Activated CD8-positive, alpha-beta memory T cell treated with anti-CD3 and anti-CD28 coated beads, Interleukin-2, amount 50 U/mL, for 1 hour (primary cell): Measurements from ENCODE around the gene MRPS31.
"Not testable (repeated sequence)": the region's sequence is repeated elsewhere in the genome, so short reads cannot be mapped to it uniquely, and the experiment has no call there.

Experiments used
- DNase-seq: peaks from one replicate; pipeline ENCODE4 v3.0.0-alpha.2; 2020; ENCODE audit errors: extremely low read depth

The MRPS31 gene

GRCh38 chr13:40789275-40790153 is 18.5 kb upstream of the MRPS31 start, which contains the start of gene SLC25A15:
Gene SLC25A15, plus strand, starts transcription at chr13:40789611. Its CDS starts 3,616 bp downstream, at chr13:40793227.
- DNase-seq: no peak

GRCh38 chr13:40788540-40789274 is 17.7 kb upstream of the MRPS31 start:
- not testable (repeated sequence) for DNase-seq

GRCh38 chr13:40787062-40787461 is 16.1 kb upstream of the MRPS31 start:
- no peak for DNase-seq

GRCh38 chr13:40786568-40786996 is 15.6 kb upstream of the MRPS31 start:
- DNase-seq: no peak

DNA sequence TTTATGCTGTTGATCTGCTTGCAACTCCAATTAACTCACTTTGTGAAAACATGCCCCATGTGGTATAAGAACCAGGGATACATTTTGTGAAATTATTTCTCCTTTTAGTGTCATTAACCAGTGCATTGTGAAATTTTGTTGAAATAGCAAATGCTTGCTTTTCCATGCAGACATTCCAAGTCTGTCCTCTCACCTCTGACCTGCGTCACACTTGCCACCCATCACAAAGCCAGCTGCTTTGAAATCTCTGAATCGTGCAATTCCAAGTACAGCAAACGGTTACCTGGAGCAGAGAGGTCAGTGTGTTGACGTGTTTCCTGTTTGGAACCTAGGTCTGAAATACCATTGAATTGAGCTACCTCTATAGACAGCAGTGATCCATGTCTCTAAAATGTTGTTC is 13.6 kb upstream of the MRPS31 start:
- DNase-seq: no peak

DNA sequence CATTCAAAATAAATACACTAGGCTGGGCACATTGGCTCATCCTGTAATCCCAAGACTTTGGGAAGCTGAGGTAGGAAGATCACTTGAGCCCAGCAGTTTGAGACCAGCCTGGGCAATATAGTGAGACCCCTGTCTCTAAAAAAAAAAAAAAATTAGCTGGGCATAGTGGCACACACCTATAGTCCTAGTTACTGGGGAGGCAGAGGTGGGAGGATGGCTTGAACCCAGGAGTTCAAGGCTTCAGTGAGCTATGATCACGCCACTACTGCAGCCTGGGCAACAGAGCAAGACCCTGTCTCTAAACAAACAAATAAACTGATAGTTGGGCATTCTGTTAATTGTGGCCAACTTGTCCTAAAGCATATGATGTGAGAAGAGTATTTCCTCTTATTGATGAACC is 12.0 kb upstream of the MRPS31 start:
- not testable (repeated sequence) for DNase-seq

DNA sequence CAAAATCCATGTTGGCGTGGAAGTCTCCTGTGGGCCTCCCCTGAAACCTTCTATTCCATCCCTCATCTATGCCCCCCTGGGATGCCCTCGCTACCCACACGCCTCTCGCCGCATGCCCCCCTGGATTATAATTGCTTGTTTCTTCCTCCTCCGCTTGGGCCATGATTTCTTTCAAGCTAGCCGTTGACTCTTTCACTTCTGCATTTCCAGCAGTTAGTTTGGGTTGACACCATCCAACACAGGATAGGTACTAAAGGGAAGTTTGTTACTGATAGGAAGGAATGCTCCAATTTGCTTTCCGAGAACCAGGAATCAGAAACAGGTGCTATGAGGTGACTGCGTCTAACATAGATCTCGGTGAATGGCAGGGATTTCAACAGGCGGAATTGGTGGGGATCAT is 10.7 kb upstream of the MRPS31 start:
- DNase-seq: no peak

DNA sequence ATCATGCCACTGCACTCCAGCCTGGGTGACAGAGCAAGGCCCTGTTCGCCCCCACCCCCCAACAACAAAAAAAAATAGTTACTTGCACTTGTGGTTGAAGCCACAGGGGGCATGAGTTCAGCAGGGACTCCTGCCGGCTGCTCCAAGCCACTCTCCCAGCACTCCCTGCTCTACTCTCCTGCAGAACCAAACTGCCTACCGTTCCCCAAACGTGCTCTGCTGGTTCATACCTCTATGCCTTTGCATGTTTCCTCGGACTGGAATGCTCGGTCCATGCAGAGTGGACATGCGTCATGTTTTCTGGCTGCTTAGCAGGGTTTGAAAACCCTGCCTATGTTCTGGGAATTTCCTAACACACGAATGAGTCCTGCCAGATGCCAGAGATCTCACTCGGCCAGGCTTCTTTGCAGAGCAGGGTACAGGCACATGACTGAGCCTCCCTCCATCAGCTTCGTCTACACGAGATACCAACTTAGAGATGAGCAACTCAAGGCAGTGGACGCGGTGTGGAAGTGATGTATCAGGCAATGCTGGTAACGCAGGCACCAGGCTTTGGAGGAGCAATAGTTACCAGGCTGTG is 9.9 kb upstream of the MRPS31 start:
- no peak for DNase-seq

GRCh38 chr13:40779796-40780285 is 8.9 kb upstream of the MRPS31 start:
- no peak for DNase-seq

GRCh38 chr13:40779049-40779448 is 8.1 kb upstream of the MRPS31 start:
- DNase-seq: no peak

DNA sequence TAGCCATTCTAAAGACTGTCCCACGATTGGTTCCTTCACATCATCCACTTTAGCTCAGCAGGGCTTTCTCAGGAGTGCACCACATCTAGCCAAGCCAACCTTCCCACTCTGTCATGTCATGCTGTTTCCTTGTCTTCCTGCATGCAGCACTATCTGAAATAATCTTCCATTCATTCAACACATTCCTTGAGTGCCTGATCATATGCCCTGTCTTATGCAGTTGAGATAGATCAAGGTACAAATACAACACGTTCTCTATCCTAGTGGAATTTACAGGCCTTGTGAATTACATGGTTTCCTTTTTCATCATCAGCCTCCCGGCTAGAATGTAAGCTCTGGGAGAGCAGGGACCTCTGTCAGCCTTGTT is 6.8 kb upstream of the MRPS31 start:
- DNase-seq: no peak

GRCh38 chr13:40777166-40777808 is 6.3 kb upstream of the MRPS31 start:
- DNase-seq: no peak

DNA sequence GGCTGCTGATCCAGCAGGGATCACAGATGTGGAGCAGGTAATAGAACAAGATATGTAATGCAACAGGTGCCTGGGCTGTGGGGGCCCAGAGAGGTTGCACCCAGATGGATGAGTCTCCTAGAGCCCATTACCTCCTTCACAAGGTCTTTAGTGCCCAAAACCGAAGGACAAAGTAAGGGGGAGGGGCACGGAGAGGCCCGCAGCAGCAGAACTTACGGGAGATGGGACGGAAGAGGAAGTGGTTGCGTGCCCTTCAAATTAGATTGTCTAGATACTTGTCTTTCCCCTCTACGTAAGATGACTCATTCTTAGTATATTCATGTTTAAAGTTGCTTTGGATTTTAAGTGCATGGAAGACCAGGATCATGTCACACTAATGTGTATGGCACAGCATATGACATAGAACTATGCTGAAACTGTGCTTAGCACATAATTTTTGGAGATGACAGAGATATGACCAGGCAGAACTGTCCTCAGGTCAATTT is 5.7 kb upstream of the MRPS31 start:
- DNase-seq: peak; percentile 30

- no peak for DNase-seq
These were observed 5.2 kb upstream of the MRPS31 start for GRCh38 chr13:40776232-40776631.

DNA sequence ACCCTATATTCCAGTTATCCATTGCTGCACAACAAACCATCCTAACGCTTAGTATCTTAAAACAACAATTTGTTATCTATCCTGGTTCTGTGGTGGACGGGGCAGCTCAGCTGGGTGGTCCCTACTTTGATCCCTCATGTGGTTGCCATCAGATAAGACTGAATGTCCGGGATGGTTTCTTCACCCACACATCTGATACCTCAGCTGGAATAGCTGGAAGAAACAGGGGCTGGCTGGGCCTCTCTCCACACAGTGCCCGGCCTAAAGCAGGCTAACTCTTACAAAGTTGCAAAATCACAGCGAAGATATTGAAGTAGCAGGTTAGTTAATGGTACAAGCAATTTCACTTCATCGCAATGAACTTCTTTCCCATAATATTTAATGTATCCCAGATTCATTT is 3.7 kb upstream of the MRPS31 start:
- DNase-seq: no peak

DNA sequence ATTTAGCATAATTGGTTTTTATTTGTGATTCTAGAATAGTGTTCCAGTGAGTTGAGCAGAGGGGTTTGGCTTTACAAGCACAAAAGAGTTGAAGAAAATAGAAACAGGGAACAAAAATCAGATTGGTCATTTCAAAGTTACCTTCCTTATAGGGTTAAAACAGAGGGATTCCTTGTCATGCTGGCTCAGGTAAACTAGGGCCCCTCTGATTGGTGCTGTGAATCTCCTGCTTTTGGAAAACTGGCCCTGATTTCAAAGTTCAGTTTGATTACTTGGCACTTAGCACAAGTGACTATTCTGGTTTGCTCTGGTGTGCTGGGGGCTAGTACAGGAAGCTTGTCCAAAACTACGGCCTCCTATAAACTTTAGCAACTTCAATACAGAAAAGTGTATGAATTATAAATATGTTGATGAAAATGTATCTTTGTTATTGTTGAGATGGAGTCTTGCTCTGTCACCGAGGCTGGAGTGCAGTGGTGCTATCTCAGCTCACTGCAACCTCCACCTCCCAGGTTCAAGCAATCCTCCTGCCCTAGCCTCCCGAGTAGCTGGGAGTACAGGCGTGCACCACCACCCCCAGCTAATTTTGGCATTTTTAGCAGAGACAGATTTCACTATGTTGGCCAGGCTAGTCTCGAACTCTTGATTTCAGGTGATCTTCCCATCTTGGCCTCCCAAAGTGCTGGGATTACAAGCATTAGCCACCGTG is 1.9 kb upstream of the MRPS31 start:
- no peak for DNase-seq

GRCh38 chr13:40770609-40770933 is 419 bp downstream of the MRPS31 start:
- no peak for DNase-seq

GRCh38 chr13:40769970-40770369 is 1.0 kb downstream of the MRPS31 start:
- DNase-seq: no peak

DNA sequence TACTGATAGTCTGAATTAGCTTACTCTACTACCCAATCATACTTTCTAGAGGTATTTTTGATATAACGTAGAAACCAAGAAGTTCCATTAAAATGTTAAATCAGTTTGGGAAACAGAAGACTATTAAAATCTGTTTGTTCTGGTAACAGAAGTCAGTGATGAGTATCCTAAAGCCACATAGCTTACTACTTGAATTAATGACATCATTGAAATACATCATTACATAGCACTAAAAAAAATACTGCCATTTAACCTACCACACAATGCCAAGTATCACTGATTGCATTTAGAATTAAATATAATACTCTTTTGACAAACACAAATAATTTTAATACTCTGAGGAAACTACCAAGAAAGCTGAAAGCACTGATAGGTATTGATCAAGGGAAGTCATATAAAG is 5.4 kb downstream of the MRPS31 start:
- DNase-seq: no peak

DNA sequence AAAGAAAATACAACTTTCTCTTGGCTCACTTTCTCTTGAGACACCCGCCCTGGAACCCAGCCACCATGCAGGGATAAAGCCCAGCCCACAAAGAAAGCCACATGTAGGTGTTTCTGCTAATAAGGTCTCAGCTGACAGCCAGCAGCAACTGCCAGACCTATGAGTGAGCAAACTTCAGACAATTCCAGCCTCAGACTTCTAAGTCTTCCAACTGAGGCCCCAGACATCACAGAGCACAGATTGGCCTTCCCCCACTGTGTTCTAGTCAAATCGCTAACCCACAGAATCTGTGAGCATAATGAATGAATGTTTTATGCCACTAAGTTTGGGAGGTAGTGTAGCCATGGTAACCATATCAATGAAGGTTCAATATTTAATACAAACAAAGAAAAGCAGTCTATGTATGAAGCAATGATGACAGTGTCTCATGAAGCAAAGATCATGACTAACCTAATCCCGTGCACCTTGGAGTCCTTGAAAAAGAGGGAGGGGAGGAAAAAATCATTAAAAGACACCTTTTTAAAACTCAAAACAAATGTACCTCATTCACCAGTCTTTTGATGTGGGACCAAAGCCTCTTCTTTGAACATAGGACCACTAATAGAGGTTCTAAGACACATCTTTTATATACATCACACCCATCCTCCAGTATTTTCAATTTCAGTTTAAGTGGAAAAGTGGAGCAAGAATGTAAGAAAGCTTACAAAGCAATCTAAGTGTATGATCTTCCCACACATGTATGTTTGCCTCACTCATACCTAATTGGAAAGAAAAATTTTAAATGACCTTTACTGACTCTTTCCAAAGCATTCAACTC is 6.2 kb downstream of the MRPS31 start:
- DNase-seq: no peak
